ENCODE measurements around the gene ANKRD50.

GRCh38 chr4:124694306-124694705, 18.2 kb downstream of the ANKRD50 start:
- TF ChIP-seq REST (IDR thresholded peaks at IDR 0.05; ENCODE audit: insufficient read depth in 1 of 2, low read depth in 2 of 2, low read length in 2 of 2) = no peak
- TF ChIP-seq POLR2AphosphoS5 (IDR thresholded peaks at IDR 0.05; ENCODE audit: low read depth, low read length) = no peak
- TF ChIP-seq TAF1 (IDR thresholded peaks at IDR 0.05; ENCODE audit: borderline replicate concordance, insufficient read depth, low read length) = no peak
- no peak for TF ChIP-seq FOXP2 (optimal IDR thresholded peaks at IDR 0.05; ENCODE audit: borderline replicate concordance, extremely low read depth, extremely low read length, insufficient read depth)
- no peak for TF ChIP-seq SIN3A (IDR thresholded peaks at IDR 0.05; ENCODE audit: borderline replicate concordance, insufficient read depth, low read length)

All from PFSK-1 (cell line).